Lower leg skin (tissue), 3 donors: ENCODE measurements around the gene DDX41.

ENCODE experiments used
- POLR2A ChIP-seq, 2 donors: fragments of 450-650 bp; IDR thresholded peaks; one replicate each; pipeline ENCODE4 v1.6.1; 2016 to 2017; ENCODE audit warnings: antibody characterized with exemption in 2 of 2, mild to moderate bottlenecking in 1 of 2, moderate library complexity in 1 of 2
- TF ChIP-seq, protein P1 (sequence below), 3 donors: fragments of 450-650 bp; IDR thresholded peaks; one replicate each; pipeline ENCODE4 v1.5.1; 2016; ENCODE audit warnings: antibody characterized with exemption in 3 of 3, mild to moderate bottlenecking in 3 of 3, moderate library complexity in 2 of 3

DNA sequence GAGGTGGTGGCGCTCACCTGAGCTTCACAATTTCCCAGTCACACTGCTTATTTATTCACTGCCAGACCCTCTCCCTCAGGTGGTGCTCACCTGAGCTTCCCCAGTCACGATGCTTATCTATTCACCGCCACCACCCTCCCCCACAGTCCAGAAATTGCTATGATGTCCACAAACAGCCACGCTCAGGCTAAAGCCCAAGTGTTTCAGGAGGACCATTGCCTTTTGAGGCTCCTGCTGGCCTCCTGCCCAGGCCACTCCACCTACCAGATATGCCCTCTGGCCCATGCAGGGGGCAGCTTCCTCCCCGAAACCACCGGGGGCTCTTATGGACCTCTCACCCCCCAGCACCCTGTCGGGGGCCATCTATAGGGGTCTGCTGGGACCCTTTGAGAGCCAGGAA, 23.9 kb downstream of the DDX41 start:
- TF ChIP-seq, protein P1, sequence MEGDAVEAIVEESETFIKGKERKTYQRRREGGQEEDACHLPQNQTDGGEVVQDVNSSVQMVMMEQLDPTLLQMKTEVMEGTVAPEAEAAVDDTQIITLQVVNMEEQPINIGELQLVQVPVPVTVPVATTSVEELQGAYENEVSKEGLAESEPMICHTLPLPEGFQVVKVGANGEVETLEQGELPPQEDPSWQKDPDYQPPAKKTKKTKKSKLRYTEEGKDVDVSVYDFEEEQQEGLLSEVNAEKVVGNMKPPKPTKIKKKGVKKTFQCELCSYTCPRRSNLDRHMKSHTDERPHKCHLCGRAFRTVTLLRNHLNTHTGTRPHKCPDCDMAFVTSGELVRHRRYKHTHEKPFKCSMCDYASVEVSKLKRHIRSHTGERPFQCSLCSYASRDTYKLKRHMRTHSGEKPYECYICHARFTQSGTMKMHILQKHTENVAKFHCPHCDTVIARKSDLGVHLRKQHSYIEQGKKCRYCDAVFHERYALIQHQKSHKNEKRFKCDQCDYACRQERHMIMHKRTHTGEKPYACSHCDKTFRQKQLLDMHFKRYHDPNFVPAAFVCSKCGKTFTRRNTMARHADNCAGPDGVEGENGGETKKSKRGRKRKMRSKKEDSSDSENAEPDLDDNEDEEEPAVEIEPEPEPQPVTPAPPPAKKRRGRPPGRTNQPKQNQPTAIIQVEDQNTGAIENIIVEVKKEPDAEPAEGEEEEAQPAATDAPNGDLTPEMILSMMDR (IDR thresholded peaks at IDR 0.05) = no peak
- no peak for TF ChIP-seq POLR2A (IDR thresholded peaks at IDR 0.05)
